H54 (cell line): ENCODE measurements around the gene IL17F.

ENCODE experiments used
- DNase-seq: peaks from one replicate; pipeline ENCODE4 v3.0.0; 2011; ENCODE audit warnings: low spot score, mixed read lengths; ENCODE audit not compliant: insufficient read length
- FAIRE-seq: peaks from 3 replicates; lab custom pipeline; 2011; peaks lifted over from hg19 to GRCh38; lab: Jason Lieb, UNC
- POLR2A ChIP-seq: IDR thresholded peaks from 2 replicates; pipeline ENCODE4 v1.6.1; 2011; ENCODE audit warnings: low read depth, mild to moderate bottlenecking, low read length

The IL17F gene

GRCh38 chr6:52262620-52263344, 18.5 kb upstream of the IL17F start:
- TF ChIP-seq POLR2A, result no peak
- FAIRE-seq, result no peak
- DNase-seq, result no peak

DNA sequence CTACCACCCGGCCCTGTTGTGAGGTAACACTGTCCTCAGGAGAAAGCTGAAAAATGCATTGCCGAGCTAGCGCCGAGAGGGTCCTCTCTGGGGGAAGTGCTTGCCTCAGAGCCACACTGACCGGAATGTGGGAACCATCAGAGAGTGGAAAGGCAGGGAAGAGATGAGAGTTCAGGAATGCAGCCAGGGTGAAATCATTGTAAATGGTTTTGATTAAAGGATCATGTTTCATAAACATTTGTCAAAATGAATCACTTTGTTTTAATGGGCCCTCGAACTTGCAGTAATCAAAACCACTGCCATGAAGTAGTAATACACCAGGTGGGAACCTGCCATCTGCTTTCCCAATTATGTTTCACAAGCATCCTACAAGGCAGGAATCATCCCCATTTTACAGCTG, 16.9 kb upstream of the IL17F start:
- no peak for TF ChIP-seq POLR2A
- no peak for FAIRE-seq
- DNase-seq, result no peak

DNA sequence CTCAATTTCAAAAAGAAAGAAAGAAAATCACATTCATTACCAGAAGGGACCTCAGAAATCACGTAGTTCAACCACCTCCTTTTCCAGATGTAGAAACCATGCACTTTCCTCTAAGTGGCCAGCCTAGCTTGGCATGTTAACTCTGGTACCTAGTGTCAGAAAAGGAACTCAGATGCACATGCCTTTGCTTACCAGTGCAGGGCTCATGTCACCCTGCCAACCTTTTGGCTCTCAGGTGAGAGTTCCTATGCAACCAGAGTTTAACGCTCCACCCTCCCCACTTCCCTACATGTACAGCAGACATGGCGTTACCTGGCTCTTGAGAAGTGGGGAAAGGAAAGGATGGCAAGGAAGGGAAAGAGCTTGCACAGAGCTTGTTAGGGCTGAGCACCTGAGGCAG, 16.3 kb upstream of the IL17F start:
- TF ChIP-seq POLR2A, result no peak
- DNase-seq (no peak), FAIRE-seq (no peak)

DNA sequence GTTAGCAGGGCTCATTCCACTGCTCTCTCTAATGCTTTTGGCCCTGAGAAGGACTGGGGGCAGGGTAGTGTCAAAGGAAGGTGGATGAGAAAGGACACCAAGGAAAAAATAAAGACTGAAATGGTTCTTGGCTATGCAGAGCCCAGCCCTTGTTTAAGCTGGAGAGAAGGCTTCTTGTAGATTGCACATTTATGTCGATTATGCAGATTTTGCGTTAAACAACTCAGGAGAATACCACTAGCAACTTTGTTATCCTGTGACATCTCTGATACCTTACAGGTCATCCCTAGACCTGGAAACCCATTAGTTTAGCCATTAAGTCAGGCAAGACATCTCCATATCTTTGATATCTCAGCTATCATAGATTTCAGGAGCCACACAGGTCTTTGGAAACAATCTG, 11.1 kb upstream of the IL17F start:
- DNase-seq, result no peak
- TF ChIP-seq POLR2A, result no peak
- no peak for FAIRE-seq

GRCh38 chr6:52254731-52255378, 10.6 kb upstream of the IL17F start:
- no peak for FAIRE-seq
- TF ChIP-seq POLR2A, result no peak
- DNase-seq, result no peak

GRCh38 chr6:52253494-52253893, 9.2 kb upstream of the IL17F start:
- DNase-seq (no peak), FAIRE-seq (no peak)
- no peak for TF ChIP-seq POLR2A

- DNase-seq, result no peak
- no peak for FAIRE-seq
- TF ChIP-seq POLR2A, result no peak
These were observed 6.8 kb upstream of the IL17F start for GRCh38 chr6:52251113-52251512.

GRCh38 chr6:52249078-52249477, 4.8 kb upstream of the IL17F start:
- TF ChIP-seq POLR2A, result no peak
- no peak for FAIRE-seq
- no peak for DNase-seq

DNA sequence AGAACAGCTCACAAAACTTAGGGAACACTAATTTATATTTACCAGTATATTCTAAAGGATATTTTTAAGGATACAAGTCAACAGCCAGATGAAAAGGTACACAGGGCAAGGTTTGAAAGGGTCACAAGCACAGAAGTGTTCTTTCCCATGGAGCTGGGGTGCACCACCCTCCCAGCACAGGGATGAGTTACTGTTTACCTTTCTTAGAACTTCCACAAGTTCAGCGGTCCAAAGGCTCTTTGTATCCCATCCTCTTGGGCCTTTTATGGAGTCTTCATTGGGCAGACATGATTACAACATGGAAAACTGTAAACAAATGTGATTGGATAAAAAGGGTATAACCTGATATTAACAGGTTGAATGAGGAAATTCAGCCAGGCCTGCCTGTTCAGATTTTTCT, 1.1 kb upstream of the IL17F start:
- no peak for FAIRE-seq
- no peak for DNase-seq
- TF ChIP-seq POLR2A, result no peak

GRCh38 chr6:52243282-52243893, 912 bp downstream of the IL17F start:
- no peak for TF ChIP-seq POLR2A
- DNase-seq (no peak), FAIRE-seq (no peak)

DNA sequence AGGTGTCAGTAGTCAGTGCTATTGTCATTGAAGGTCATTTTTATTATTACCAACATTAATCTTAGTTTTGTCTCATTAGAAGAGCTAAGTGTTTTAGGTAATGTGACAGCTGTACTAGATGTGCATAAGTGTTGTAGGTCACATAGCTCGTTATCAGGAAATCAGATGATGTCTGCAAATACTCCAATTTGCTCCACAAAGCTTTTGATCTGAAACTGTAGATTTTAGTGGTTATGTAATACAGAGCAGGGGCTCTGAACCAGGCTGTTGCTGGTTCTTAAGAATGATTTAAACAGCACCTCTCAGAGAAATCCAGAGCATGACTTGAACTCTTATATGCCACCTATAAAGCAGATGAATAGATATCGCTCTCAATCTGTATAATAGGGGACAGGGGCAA, 2.5 kb downstream of the IL17F start:
- FAIRE-seq (no peak), DNase-seq (no peak)
- TF ChIP-seq POLR2A, result no peak

DNA sequence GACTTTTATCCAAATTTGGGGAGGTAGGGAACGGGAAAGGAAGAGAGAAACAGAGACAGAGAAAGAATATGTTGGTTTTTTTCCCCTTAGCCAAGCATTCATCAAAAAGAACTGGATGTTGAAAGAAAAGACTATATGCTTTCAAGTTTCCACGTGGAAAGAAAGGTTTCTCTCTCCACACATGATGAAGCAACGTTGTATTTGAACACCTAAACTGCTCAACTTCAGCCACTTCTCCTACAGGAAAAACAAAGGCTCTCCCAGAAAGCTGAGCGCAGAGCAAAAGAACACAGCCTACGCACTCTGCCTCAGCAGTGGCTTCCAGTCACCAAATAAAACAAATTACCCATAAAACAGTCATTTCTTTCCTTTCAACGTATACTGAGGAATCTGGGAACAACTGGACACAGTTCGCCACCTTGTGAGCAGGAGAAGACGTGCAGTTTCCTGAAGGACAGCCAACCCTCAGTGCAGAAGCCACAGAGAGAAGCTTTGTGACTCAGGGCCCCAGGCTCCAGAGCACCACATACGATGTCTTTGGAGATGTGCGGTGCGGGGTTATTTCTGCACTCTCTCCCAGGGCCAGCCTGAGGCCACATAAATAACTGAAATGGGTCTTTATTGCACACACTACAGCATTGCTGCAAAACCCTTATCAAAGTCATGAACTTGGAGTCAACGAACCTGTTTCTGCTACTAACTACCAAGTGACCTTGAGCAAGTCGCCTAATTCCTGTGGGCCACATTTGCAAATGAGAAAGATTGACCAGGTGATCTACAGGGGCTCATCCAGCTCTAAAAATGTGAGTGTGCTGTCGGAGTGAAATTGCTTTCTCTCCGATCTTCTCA, 10.1 kb downstream of the IL17F start:
- FAIRE-seq, result peak; percentile 84
- peak; percentile 66 for DNase-seq
- TF ChIP-seq POLR2A, result no peak

- DNase-seq, result no peak
- no peak for FAIRE-seq
- no peak for TF ChIP-seq POLR2A
These were observed 11.3 kb downstream of the IL17F start for GRCh38 chr6:52233005-52233404.

GRCh38 chr6:52231406-52232127, 12.7 kb downstream of the IL17F start:
- TF ChIP-seq POLR2A, result no peak
- no peak for DNase-seq
- FAIRE-seq, result no peak
